ENCODE results near the gene PHGDH. TPM values are rescaled to one million over a fixed set of nuclear protein-coding genes. Genes with fewer than 3 reads are reported as not detected.

PHGDH gene
- total RNA-seq, 6 experiments from 2014 or later, result 56.4 to 109 (median 87.0) TPM

- Mint-ChIP-seq H3K36me3 (ENCODE audit: low read depth) (no peaks in the 10 kb centered on the region), H3K4me1 (ENCODE audit: low read depth) (peaks cover 3% of the 10 kb centered on the region), H3K4me3 (no peak overlapping the region), H3K27me3 (ENCODE audit: insufficient read depth) (peaks cover 14% of the 10 kb centered on the region), H3K27ac (no peak overlapping the region), H3K9me3 (no peaks in the 10 kb centered on the region)
- DNase-seq, result no peak
- TF ChIP-seq CTCF (IDR thresholded peaks at IDR 0.05), result no peak
Measured at GRCh38 chr1:119747451-119747850, 35.7 kb downstream of the PHGDH start.

GRCh38 chr1:119748040-119748439 lies 36.3 kb downstream of the PHGDH start:
- Mint-ChIP-seq H3K36me3 (ENCODE audit: low read depth) (no peaks in the 10 kb centered on the region), H3K27me3 (ENCODE audit: insufficient read depth) (peaks cover 14% of the 10 kb centered on the region), H3K4me1 (ENCODE audit: low read depth) (no peaks in the 10 kb centered on the region), H3K27ac (no peak overlapping the region), H3K9me3 (no peaks in the 10 kb centered on the region), H3K4me3 (no peak overlapping the region)
- no peak for DNase-seq
- no peak for TF ChIP-seq CTCF (IDR thresholded peaks at IDR 0.05)

- Mint-ChIP-seq H3K36me3 (ENCODE audit: low read depth) (no peaks in the 10 kb centered on the region), H3K4me1 (ENCODE audit: low read depth) (no peaks in the 10 kb centered on the region)
- no peak for TF ChIP-seq CTCF (IDR thresholded peaks at IDR 0.05)
Measured at GRCh38 chr1:119752592-119752991, 40.9 kb downstream of the PHGDH start.

GRCh38 chr1:119758584-119758983 lies 46.9 kb downstream of the PHGDH start:
- Mint-ChIP-seq H3K4me1 (ENCODE audit: low read depth) (no peaks in the 10 kb centered on the region), H3K36me3 (ENCODE audit: low read depth) (no peaks in the 10 kb centered on the region), H3K9me3 (no peaks in the 10 kb centered on the region), H3K4me3 (no peak overlapping the region), H3K27ac (no peak overlapping the region), H3K27me3 (ENCODE audit: insufficient read depth) (peaks cover 30% of the 10 kb centered on the region)
- no peak for TF ChIP-seq CTCF (IDR thresholded peaks at IDR 0.05)
- DNase-seq, result no peak

More at GRCh38 chr1:119752592-119752991, 40.9 kb downstream of the PHGDH start:
- Mint-ChIP-seq H3K27me3 (ENCODE audit: insufficient read depth) (peaks cover 24% of the 10 kb centered on the region), H3K9me3 (no peaks in the 10 kb centered on the region), H3K27ac (no peak overlapping the region), H3K4me3 (no peak overlapping the region)
- DNase-seq, result no peak

GRCh38 chr1:119762409-119762808 lies 50.7 kb downstream of the PHGDH start:
- Mint-ChIP-seq H3K4me3 (no peak overlapping the region), H3K36me3 (ENCODE audit: low read depth) (no peaks in the 10 kb centered on the region), H3K4me1 (ENCODE audit: low read depth) (no peaks in the 10 kb centered on the region), H3K27ac (no peak overlapping the region), H3K27me3 (ENCODE audit: insufficient read depth) (peaks cover 36% of the 10 kb centered on the region), H3K9me3 (peaks cover 4% of the 10 kb centered on the region; the same call in 1 of the 2 replicates)
- no peak for DNase-seq
- no peak for TF ChIP-seq CTCF (IDR thresholded peaks at IDR 0.05)

GRCh38 chr1:119762953-119763352 lies 51.2 kb downstream of the PHGDH start:
- H3K9me3 Mint-ChIP-seq, result peaks cover 4% of the 10 kb centered on the region; the same call in 1 of the 2 replicates
- TF ChIP-seq CTCF (IDR thresholded peaks at IDR 0.05), result no peak
- no peak for DNase-seq
- H3K36me3 Mint-ChIP-seq (ENCODE audit: low read depth), result no peaks in the 10 kb centered on the region
- H3K27me3 Mint-ChIP-seq (ENCODE audit: insufficient read depth), result peaks cover 32% of the 10 kb centered on the region
- H3K27ac Mint-ChIP-seq, result no peak overlapping the region
- H3K4me3 Mint-ChIP-seq, result no peak overlapping the region
- no peaks in the 10 kb centered on the region for H3K4me1 Mint-ChIP-seq (ENCODE audit: low read depth)

Measured in HFFc6 (cell line).